GM18858 (cell line): ENCODE data around the gene JUNB.
"Not testable (repeated sequence)": the region's sequence is repeated elsewhere in the genome, so short reads cannot be mapped to it uniquely, and the experiment has no call there.

Experiments used
- ATAC-seq: cut with Tn5 transposase; IDR thresholded peaks from one replicate; pipeline ENCODE4 v1.9.1; 2021; ENCODE audit not compliant: unreplicated experiment

JUNB gene

GRCh38 chr19:12788682-12789097 is 2.6 kb upstream of the JUNB start:
- ATAC-seq, result no peak

GRCh38 chr19:12789098-12789903 is 2.0 kb upstream of the JUNB start:
- ATAC-seq, result peak; percentile 0

- ATAC-seq, result peak; percentile 31
Observed at GRCh38 chr19:12789904-12790619, 1.2 kb upstream of the JUNB start.

- ATAC-seq, result no peak
Observed at GRCh38 chr19:12790628-12791344, 500 bp upstream of the JUNB start.

- ATAC-seq, result no peak
Observed at GRCh38 chr19:12792051-12792852, 966 bp downstream of the JUNB start.

GRCh38 chr19:12792853-12793289 is 1.6 kb downstream of the JUNB start:
- ATAC-seq, result no peak

- ATAC-seq, result no peak
Observed at GRCh38 chr19:12793290-12794195, 2.3 kb downstream of the JUNB start.

GRCh38 chr19:12794196-12794941 is 3.1 kb downstream of the JUNB start:
- ATAC-seq, result no peak

GRCh38 chr19:12794971-12795381 is 3.7 kb downstream of the JUNB start:
- no peak for ATAC-seq

GRCh38 chr19:12796146-12797071 is 5.1 kb downstream of the JUNB start:
- ATAC-seq, result no peak

GRCh38 chr19:12797141-12797587 is 5.9 kb downstream of the JUNB start:
- no peak for ATAC-seq

- not testable (repeated sequence) for ATAC-seq
Observed at GRCh38 chr19:12797607-12798006, 6.3 kb downstream of the JUNB start.

- no peak for ATAC-seq
Observed at GRCh38 chr19:12799742-12800465, 8.6 kb downstream of the JUNB start.

- no peak for ATAC-seq
Observed at GRCh38 chr19:12800466-12800770, 9.1 kb downstream of the JUNB start.

- ATAC-seq, result no peak
Observed at GRCh38 chr19:12800923-12801465, 9.7 kb downstream of the JUNB start.

- no peak for ATAC-seq
Observed at GRCh38 chr19:12801466-12802266, 10.4 kb downstream of the JUNB start, which contains the start of the genes PRDX2 and THSD8. Gene PRDX2 (minus strand): TSS chr19:12801800. CDS start chr19:12801261, 539 bp downstream. Gene THSD8 (plus strand): TSS chr19:12802069. CDS start chr19:12802072, 3 bp downstream.
